Common myeloid progenitor, CD34-positive (primary cell): Measurements from ENCODE around the gene HYAL2. TPM values are rescaled to one million over a fixed set of nuclear protein-coding genes. Genes with fewer than 3 reads are reported as not detected.

Experiments
- CTCF ChIA-PET: fragments of 350-600 bp; sonication (Branson Sonifier 250); formaldehyde crosslinking; loops from one replicate; lab custom pipeline; 2021; ENCODE audit warnings: antibody characterized with exemption; lab: Charles Lee
- POLR2A ChIA-PET: fragments of 350-600 bp; sonication (Branson Sonifier 250); formaldehyde crosslinking; loops from one replicate; lab custom pipeline; 2021; ENCODE audit warnings: antibody characterized with exemption; lab: Charles Lee
- DNase-seq, 3 donors: peaks; one replicate each; pipeline versions ENCODE4 v3.0.0 to v3.0.0-alpha.2; 2013
- H3K27ac ChIP-seq, 2 experiments: 1 replicate in 1 of 2; 2 replicates in 1 of 2; pipeline ENCODE4 v1.7.0; 2013; ENCODE audit warnings: inconsistent platforms in 2 of 2, low read length in 2 of 2, mild to moderate bottlenecking in 2 of 2, low read depth in 1 of 2, moderate library complexity in 1 of 2; ENCODE audit not compliant: severe bottlenecking in 2 of 2, insufficient read depth in 1 of 2, poor library complexity in 1 of 2
- H3K27me3 ChIP-seq, 5 experiments: replicated peaks in 2 of 5; 1 replicate in 3 of 5; 2 replicates in 2 of 5; pipeline versions ENCODE4 v1.6.1 to v1.7.0; 2013; ENCODE audit warnings: low read length in 4 of 5, mild to moderate bottlenecking in 2 of 5, moderate library complexity in 2 of 5, inconsistent platforms in 1 of 5; ENCODE audit not compliant: insufficient read depth in 5 of 5, control insufficient read depth in 4 of 5
- H3K36me3 ChIP-seq, 4 experiments: 1 replicate in 2 of 4; 2 replicates in 2 of 4; pipeline versions ENCODE4 v1.6.1 to v1.7.0; 2013; ENCODE audit warnings: low read length in 3 of 4, control low read depth in 1 of 4, mild to moderate bottlenecking in 1 of 4; ENCODE audit not compliant: control insufficient read depth in 4 of 4, insufficient read depth in 4 of 4
- H3K4me1 ChIP-seq, 4 experiments: 1 replicate in 3 of 4; 2 replicates in 1 of 4; pipeline versions ENCODE4 v1.6.1 to v1.7.1; 2013; ENCODE audit warnings: low read length in 3 of 4, mild to moderate bottlenecking in 3 of 4, control low read depth in 1 of 4, inconsistent platforms in 1 of 4, moderate library complexity in 1 of 4; ENCODE audit not compliant: control insufficient read depth in 4 of 4, insufficient read depth in 4 of 4; ENCODE audit errors: control extremely low read depth in 1 of 4
- H3K4me3 ChIP-seq, 7 experiments: 1 replicate in 4 of 7; 2 replicates in 3 of 7; pipeline versions ENCODE4 v1.5.1 to v1.7.0; 2013; ENCODE audit warnings: mild to moderate bottlenecking in 7 of 7, low read length in 6 of 7, moderate library complexity in 6 of 7, inconsistent platforms in 2 of 7, low read depth in 2 of 7, control low read depth in 1 of 7; ENCODE audit not compliant: insufficient read depth in 4 of 7, control insufficient read depth in 1 of 7; ENCODE audit errors: extremely low read depth in 1 of 7
- H3K9me3 ChIP-seq, 5 experiments: 1 replicate in 4 of 5; 2 replicates in 1 of 5; pipeline versions ENCODE4 v1.6.1 to v1.7.1; 2013; ENCODE audit warnings: low read length in 4 of 5, mild to moderate bottlenecking in 2 of 5, inconsistent platforms in 1 of 5, low read depth in 1 of 5, moderate library complexity in 1 of 5; ENCODE audit not compliant: control insufficient read depth in 4 of 5, insufficient read depth in 2 of 5; ENCODE audit errors: control extremely low read depth in 1 of 5
- WGBS: methylation state at CpG from one replicate; pipeline ENCODE4 v1.1.5; 2013; ENCODE audit not compliant: insufficient coverage; 5-methylcytosine and 5-hydroxymethylcytosine counted together
- polyA plus RNA-seq: library from polyadenylated mRNA; unstranded; fragments of 120-200 nt; gene quantifications from one replicate; pipeline ENCODE4 v1.2.1, GENCODE V29; 2013

The HYAL2 gene
- 6.2 TPM for polyA plus RNA-seq

DNA sequence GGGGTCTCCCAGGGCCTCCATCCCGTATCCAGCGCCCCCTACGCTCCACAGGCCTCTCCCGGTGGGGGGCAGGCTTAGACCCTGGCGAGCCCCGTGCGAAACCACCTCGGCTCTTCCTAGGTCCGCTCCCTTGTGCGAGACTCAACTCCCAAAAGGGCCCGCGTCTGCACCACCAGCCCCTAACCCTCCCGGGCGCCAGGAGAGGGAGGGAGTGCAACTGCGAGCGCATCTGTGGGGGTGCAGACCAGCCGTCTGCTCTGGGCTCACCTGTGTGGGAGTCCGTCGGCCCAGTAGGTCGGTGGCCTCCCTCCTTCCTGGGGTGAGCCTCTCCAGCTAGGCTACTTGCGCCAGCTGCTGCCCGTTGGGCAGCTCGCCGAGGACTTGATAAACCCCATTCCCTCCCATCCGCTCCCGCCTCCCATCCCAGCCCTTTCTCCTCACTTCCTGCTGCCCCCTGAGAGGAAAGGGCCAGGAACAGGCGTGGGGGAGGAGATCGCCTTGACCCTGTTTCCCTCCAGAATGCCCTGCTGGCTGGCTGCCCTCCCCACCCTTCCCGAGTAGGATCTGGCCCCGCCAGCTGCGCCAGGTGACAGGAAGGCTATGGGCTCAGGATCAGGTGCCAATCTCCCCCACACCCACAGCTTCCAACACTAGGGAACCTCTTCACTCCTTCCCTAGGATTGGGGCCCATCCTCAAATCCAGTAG, at the start of gene HYAL2:
HYAL2 (minus strand) TSS at position 360 of the 706 bp plus-strand sequence. CDS start 2,256 bp downstream, outside the sequence.
- 80% methylated on average over 20 of the region's 31 CpGs for WGBS
- Histone ChIP-seq H3K27me3 (no peaks in the 10 kb centered on the region), H3K27ac (peak within 1 kb of the TSS; percentile 98 to 99), H3K4me1 (peaks cover 2 to 85% (median 65%) of the 10 kb centered on the region in 4 experiments), H3K9me3 (no peaks in the 10 kb centered on the region), H3K4me3 (peak within 1 kb of the TSS; percentile 69 to 88 (median 82)), H3K36me3 (peaks cover 0 to 33% (median 15%) of the 10 kb centered on the region in 4 experiments)
- ChIA-PET POLR2A (interaction anchor here (1.6 kb wide), 1 partner anchor 15 kb away, joined by 3 read pairs; no protein-coding TSS in a partner anchor), CTCF (interaction anchor here (0.5 to 11.6 kb wide), 10 partner anchors 12 to 131 kb away, joined by 3 to 105 read pairs (median 8); partner anchors contain the start of genes GNAT1, HYAL1, HYAL3 and NAA80)
- no peak for DNase-seq

GRCh38 chr3:50371133-50371685, 48.7 kb upstream of the HYAL2 start:
- peaks cover 0 to 20% (median 15%) of the 10 kb centered on the region in 4 experiments for H3K4me1 ChIP-seq
- ChIA-PET CTCF (interaction anchor here (0.6 to 1.9 kb wide), 6 partner anchors 8 to 79 kb away, joined by 3 to 7 read pairs (median 3); no protein-coding TSS in a partner anchor), POLR2A (no interaction called here)
- no peaks in the 10 kb centered on the region for H3K27me3 ChIP-seq
- H3K9me3 ChIP-seq, result no peaks in the 10 kb centered on the region
- no peak overlapping the region for H3K27ac ChIP-seq
- H3K36me3 ChIP-seq, result no peaks in the 10 kb centered on the region
- DNase-seq, result no peak
- WGBS, result 96% methylated on average over 3 of the region's 3 CpGs
- no peak overlapping the region for H3K4me3 ChIP-seq

DNA sequence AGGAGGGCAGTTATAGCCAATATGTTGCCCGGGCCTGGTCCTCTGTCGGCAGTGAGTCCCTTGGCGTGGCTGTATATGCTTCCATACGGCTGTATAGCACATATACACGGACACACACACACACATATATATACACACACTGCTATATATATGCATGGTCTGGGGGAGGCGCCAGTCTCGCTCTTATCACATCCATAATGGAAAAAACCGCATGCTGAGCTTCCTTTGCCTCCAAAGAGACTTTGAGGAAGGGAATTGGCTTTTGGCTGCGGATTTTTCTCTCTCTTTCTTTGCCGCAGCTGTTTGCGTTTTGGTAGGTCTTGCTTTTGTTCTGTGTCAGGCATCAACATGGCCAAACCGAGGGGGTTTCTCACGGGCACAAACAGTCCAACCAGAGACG, 48.0 kb upstream of the HYAL2 start:
- ChIA-PET CTCF (interaction anchor here (0.6 to 1.9 kb wide), 6 partner anchors 9 to 79 kb away, joined by 3 to 7 read pairs (median 4); no protein-coding TSS in a partner anchor), POLR2A (no interaction called here)
- Histone ChIP-seq H3K4me3 (no peak overlapping the region), H3K9me3 (no peaks in the 10 kb centered on the region), H3K4me1 (peaks cover 0 to 25% (median 19%) of the 10 kb centered on the region in 4 experiments), H3K27me3 (peaks cover 0 to 4% (median 0%) of the 10 kb centered on the region in 5 experiments), H3K36me3 (no peaks in the 10 kb centered on the region), H3K27ac (no peak overlapping the region)
- 77% methylated on average over 14 of the region's 14 CpGs for WGBS
- DNase-seq, result peak in 2 of 3 donors; percentile 26 to 40

GRCh38 chr3:50369012-50369670, 46.6 kb upstream of the HYAL2 start:
- Histone ChIP-seq H3K27me3 (peaks cover 0 to 5% (median 0%) of the 10 kb centered on the region in 5 experiments), H3K27ac (no peak overlapping the region), H3K36me3 (no peaks in the 10 kb centered on the region), H3K9me3 (no peaks in the 10 kb centered on the region), H3K4me1 (peaks cover 0 to 27% (median 26%) of the 10 kb centered on the region in 4 experiments), H3K4me3 (no peak overlapping the region)
- ChIA-PET POLR2A (no interaction called here), CTCF (interaction anchor here (0.9 to 1.6 kb wide), 5 partner anchors 12 to 55 kb away, joined by 3 to 5 read pairs (median 3); partner anchors contain the start of gene RASSF1)
- DNase-seq, result no peak
- WGBS, result 95% methylated on average over 9 of the region's 9 CpGs

GRCh38 chr3:50365842-50366220, 43.3 kb upstream of the HYAL2 start:
- Histone ChIP-seq H3K4me3 (peak overlapping the region in 6 of 7 experiments; percentile 18 to 84 (median 62)), H3K36me3 (no peaks in the 10 kb centered on the region), H3K9me3 (no peaks in the 10 kb centered on the region), H3K27ac (no peak overlapping the region), H3K27me3 (peaks cover 0 to 8% (median 0%) of the 10 kb centered on the region in 5 experiments), H3K4me1 (peaks cover 0 to 18% (median 14%) of the 10 kb centered on the region in 4 experiments)
- ChIA-PET POLR2A (no interaction called here), CTCF (interaction anchor here (0.7 to 3.9 kb wide), 4 partner anchors 9 to 23 kb away, joined by 3 to 28 read pairs (median 9); partner anchors contain the start of genes CYB561D2 and NPRL2)
- no peak for DNase-seq
- 87% methylated on average over 4 of the region's 5 CpGs for whole genome bisulfite sequencing

DNA sequence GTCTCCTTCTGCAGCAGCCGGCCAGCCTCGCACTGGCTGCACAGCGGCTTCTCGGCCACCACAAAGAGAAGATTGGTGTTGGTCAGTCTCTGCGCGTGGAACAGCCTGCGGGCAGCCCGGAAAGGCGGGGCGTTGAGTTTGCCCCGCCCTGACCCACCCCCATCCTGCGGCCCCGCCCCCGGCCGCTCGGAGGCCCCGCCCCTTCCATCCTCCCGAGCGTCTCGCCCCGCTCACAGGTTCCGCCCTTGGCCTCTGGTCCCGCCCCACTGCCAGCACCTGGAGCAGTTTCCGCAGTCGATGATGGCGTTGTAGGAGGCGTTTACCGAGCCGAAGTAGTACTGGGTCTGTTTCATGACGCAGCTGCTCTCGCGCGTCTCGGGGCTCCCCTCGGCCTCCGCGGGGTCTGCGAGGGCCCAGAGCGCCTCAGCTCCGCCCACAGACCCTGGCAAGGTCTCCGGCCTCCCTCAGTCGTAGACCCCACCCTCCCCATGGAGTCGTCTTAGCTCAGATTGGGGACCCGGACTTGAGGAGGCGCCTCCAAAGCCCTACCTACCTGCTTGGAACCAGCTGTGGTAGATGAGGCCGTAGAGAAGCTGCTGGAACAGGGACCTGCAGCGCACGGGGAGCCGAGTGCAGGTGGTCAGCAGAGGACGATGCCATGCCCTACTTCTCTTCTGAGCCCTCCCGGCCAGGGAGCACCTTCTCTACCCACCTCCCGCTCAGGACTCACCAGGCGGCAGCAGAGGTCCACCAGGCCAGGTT, 42.7 kb upstream of the HYAL2 start:
- peaks cover 0 to 18% (median 14%) of the 10 kb centered on the region in 4 experiments for H3K4me1 ChIP-seq
- ChIA-PET POLR2A (interaction anchor here (0.8 kb wide), 1 partner anchor 15 kb away, joined by 3 read pairs; the partner anchor contains the start of genes CYB561D2 and NPRL2), CTCF (interaction anchor here (0.7 to 3.9 kb wide), 7 partner anchors 9 to 184 kb away, joined by 3 to 28 read pairs (median 3); partner anchors contain the start of genes CYB561D2 and NPRL2)
- no peaks in the 10 kb centered on the region for H3K36me3 ChIP-seq
- H3K27me3 ChIP-seq, result peaks cover 0 to 8% (median 0%) of the 10 kb centered on the region in 5 experiments
- peak overlapping the region; percentile 18 to 84 (median 61) for H3K4me3 ChIP-seq
- peak overlapping the region in 1 of 2 experiments; percentile 45 for H3K27ac ChIP-seq
- no peaks in the 10 kb centered on the region for H3K9me3 ChIP-seq
- DNase-seq, result peak; percentile 91 to 96 (median 96)
- WGBS, result 5% methylated on average over 32 of the region's 53 CpGs
